NCI-H2196 treated with DMSO at 0.1 percent for 48 hours (cell line): ENCODE data around the gene NEDD1.

ENCODE experiments used
- DNase-seq: peaks from one replicate; lab custom pipeline; 2025; ENCODE audit not compliant: unreplicated experiment; lab: John Stamatoyannopoulos, UW

NEDD1 gene, protein sequence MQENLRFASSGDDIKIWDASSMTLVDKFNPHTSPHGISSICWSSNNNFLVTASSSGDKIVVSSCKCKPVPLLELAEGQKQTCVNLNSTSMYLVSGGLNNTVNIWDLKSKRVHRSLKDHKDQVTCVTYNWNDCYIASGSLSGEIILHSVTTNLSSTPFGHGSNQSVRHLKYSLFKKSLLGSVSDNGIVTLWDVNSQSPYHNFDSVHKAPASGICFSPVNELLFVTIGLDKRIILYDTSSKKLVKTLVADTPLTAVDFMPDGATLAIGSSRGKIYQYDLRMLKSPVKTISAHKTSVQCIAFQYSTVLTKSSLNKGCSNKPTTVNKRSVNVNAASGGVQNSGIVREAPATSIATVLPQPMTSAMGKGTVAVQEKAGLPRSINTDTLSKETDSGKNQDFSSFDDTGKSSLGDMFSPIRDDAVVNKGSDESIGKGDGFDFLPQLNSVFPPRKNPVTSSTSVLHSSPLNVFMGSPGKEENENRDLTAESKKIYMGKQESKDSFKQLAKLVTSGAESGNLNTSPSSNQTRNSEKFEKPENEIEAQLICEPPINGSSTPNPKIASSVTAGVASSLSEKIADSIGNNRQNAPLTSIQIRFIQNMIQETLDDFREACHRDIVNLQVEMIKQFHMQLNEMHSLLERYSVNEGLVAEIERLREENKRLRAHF

DNA sequence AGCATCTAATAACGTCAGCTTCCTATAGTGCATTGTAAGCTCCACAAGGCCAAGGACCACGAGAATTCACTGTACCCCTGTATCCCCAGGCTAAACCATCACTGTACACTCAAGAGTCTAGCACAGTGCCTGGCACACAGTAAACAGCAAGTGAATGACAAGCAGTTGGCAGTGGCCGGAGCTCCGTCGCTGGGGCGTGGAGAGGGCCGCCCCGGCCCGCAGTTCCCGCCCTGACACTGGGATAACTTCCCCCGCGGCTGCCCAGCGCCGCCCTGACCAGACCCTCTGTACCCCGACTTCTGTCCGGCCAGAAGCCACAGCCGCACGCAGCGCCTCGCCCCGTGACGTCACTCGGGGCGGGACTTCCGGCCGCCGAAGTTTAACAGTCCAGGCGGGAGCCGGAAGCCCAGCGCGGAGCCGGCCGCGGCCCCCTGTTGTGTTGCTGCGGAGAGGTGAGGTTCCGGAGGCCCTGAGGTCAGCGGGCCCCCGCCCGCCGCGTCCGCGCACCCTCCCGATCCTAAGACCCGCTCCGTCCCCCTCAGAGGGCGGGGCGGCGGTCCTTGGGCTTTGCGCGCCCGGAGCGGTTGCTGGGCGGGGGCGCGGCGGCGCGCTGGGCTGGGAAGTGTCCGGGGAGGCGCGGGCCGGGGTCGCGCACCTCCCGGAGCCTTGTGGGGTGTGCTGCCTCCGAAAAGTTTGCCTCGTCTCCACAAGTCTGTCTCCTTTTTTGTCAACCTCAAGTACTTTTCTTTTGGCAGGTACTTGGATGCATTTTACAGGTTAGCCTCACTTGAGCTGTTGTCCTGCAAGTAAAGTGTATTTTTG is at the start of gene NEDD1:
NEDD1 (plus strand) TSS at position 409 of the 822 bp plus-strand sequence. CDS start 2,503 bp downstream, outside the sequence.
- peak; percentile 59 for DNase-seq

DNA sequence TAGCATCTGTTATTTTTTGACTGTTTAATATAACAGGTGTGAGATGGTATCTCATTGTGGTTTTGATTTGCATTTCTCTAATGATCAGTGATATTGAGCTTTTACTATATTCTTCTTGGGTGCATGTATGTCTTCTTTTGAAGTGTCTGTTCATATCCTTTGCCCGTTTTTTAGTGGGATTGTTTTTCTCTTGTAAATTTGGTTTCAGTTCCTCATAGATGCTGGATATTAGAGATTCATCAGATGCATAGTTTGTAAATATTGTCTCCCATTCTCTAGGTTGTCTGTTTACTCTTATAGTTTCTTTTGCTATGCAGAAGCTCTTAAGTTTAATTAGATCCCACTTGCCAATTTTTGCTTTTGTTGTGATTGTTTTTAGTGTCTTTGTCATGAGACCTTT is 48.9 kb upstream of the NEDD1 start:
- DNase-seq = no peak

DNA sequence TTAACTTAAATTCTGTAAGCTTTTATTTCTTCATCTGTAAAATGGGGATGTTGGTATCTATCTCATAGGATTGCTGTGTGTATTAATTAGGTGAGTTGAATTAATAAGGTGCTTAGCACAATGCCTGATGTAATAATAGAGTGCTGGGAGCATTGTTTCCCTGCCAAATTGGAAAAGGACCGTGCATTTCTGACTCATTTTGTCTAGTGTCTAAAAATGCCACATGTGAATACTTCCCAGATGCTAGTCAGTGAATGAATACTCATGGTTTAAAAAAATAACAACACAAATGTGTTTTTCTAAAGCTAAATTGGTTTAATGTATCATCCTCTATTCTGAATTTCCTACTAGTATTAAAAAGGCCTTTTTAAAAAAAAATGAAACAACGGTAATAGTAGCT is 45.4 kb upstream of the NEDD1 start:
- no peak for DNase-seq

DNA sequence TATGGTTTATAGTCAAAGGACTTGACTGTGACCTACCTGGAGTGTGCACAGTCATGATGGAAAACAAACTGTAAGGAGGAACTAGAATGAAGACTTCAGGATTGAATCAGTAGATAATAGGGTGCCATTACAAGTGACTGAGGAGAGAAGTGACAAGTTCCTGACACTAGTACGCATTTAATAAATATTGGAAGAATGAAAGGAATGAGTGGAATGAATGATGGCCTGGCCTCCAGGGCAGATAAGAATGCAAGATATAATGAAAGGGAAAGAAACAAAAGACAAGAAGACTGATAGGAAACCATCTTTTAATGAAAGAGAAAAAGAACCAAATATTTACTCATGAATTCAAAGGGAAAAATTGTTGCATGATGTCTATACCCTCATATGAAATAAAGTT is 44.7 kb upstream of the NEDD1 start:
- no peak for DNase-seq

DNA sequence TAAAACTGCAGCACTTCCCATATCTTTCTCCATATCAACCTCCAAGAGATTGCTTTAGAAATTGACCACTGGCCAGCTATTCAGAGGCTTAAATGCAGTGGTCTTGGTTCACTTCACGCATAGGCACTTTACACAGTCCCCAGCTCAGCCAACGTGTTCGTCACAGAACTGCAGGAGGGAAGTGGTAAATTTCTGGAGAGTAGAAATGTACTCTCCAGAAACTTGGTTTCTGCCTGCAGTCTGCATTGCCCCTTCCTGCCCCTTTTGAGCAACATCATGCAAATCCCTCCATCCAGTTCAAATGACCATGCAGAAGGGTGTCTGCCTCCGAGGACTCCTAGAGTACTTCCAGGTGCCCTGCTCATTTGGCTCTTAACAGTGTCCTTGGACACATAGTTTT is 42.7 kb upstream of the NEDD1 start:
- no peak for DNase-seq

DNA sequence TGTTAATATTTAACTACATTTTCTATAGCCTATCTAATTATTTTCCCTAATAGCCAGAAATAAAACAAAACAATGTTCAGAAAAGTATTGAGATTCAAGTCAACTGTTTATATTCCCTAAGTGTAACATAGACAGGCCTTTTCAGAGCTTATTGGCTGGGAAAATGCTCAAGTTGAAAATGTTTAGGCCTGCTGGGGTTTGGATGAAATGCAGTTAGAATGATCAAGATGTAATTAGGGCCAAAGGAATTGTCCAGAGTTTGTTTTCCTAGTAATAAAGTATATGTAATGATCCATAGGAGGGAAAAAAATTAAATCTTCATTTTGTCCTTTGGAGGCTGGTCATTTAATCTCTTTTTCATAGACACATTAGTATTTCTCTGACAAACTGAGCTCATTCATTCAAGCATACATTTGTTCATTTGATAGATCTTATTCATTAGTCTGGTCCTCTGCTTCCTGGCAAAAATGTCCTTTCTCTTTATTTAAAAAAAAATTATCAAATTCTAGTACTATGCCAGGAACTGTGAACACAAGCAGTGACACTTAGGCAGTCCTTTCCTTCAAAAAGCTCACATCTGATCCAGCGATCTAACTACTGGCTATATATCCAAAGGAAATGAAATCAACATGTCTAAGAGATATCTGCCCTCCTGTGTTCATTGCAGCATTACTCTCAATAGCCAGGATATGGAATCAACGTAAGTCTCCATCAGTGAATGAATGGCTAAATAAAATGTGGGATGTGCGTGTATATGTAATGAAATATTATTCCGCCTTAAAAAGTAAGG is 40.1 kb upstream of the NEDD1 start:
- DNase-seq = no peak

DNA sequence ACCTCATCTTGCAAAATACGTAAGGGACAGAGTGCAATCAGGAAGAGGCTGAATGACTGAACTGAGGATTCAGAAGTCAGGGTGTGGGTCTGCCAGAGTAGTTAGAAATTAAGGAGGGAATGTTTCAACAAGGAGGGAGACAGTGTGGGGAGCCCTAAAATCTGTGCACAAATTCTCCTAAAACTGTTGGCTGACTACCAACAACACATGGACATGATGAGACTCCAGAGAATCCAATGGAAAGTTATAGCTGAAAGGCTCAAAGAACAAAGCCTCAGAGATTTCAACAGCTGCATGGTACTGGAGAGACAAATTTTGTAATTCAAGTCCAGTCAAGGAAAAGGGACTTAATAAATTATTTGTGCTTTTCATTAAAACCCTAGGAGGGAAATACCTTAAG is 36.1 kb upstream of the NEDD1 start:
- no peak for DNase-seq

DNA sequence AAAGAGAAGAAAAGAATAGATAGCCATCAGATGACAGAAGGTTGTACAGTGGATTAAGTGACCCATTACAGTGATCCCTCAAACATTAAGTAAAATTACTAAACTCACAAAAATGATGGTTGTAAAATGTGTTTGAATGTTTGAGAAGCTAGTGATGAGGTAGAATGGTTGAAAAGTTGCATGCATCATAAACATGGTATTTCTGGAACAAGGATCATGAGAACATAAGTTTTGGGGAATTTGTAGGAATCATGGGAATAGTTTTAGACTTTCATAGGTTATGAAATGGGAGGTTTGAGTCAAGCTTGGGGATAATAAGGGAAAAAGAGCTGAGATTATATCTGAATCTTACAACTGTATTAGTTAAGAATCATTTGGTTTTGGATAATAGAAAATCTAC is 34.1 kb upstream of the NEDD1 start:
- DNase-seq = no peak

DNA sequence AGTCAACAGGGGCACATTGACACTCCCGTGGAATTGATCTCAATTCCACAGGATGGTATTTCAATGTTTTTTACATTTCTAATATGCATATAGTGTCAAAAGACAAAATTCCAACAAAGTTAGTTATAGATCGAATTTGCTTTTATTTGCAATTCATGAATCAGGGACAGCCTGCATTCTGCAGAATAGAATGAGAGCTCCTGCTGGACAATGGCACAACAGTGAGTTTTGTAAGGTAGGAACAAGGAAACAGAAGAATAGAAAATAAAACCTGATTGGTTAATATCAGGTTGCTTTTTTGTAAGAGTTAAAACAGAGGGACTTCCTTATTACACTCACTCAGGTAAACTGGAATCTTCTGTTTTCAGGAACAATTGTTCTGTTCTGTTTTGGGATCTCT is 32.8 kb upstream of the NEDD1 start:
- DNase-seq = no peak

DNA sequence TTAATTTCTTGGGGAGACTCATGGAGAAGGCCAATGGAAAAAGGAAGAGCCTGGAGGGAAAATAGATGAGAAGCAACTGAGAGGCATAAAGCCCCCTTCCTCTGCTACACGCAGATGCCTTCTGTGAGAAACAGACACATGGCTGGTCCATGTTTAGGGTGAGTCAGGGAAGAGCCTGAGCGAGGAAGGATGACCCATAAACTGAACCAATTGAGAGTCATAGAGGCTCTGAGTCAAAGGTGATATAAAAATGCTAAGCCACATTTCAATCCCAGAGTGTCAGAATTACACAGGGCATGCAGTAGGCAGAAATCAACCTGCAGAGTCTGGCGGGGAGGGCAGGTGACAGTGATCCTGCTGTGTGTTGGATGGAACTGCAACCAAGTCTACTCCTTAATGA is 30.1 kb upstream of the NEDD1 start:
- no peak for DNase-seq

DNA sequence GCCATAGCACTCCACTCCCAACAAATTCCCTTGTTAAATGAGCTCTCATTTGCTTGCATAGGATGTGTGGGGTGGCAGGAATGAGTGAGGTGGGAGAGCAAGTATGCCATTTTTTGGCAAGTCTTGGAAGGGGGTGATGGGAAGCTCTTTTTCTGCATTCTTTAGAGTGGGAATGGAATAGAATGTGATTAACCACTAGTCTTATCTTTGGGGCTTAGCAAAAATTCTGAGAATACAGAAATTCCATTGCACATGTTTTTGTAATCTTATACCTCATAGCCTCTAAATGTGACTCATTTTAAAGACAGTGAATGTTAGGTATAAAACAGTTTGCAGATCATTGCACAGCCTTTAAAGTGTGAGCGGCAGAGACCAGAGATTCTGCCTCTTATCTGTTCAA is 28.4 kb upstream of the NEDD1 start:
- DNase-seq = no peak

DNA sequence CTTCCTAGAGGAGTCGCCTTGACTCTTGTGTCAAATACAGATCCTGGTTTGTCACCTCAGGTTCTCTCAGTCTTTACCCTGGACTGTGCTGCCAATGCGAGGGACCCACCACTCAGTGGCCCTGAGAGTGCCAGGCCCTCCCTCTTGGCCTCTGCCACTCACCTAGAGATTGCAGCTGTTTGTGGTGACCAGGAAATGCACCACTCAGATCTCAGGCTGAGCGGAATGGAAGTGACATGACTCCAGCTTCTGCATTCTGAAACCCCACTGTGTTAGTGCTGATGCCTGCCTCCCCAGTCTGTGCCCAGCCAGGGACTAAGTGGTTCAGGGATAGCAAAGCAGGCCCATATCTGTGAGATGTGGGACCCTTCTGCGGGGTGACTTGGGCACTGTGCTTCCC is 27.8 kb upstream of the NEDD1 start:
- DNase-seq = no peak

DNA sequence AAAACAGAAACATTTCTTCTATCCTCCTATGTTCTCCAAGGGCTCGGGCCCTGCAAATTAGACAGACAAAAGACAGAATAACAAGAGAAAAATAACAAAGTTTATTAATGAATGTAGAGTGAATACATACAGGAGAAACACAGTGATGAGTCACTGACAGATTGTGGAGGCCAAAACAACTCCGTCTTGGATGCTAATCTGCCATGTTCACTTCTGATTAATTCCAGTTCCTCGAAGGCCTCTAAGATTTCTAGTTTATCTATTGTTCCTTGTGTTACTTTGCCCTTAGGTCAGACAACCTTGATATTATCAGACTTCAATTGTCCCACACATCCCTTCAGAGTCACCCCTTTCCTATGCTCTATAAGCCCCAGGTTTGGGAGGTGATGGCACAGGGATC is 26.8 kb upstream of the NEDD1 start:
- no peak for DNase-seq

DNA sequence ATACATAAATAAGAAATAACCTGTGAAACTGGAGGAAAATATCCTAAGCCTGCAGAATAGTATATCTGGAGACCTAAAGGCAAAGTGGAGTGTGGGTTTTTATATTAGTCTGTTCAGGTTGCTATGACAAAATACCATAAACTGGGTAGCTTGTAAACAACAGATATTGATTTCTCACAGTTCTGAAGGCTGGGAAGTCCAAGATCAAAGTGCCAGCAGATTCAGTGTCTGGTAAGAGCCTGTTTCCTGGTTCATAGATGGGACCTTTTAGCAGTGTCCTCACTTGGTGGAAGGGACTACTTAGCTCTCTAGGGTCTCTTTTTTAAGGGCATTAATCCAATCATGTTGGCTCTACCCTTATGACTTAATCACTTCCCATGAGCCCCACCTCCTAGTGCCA is 25.4 kb upstream of the NEDD1 start:
- no peak for DNase-seq

DNA sequence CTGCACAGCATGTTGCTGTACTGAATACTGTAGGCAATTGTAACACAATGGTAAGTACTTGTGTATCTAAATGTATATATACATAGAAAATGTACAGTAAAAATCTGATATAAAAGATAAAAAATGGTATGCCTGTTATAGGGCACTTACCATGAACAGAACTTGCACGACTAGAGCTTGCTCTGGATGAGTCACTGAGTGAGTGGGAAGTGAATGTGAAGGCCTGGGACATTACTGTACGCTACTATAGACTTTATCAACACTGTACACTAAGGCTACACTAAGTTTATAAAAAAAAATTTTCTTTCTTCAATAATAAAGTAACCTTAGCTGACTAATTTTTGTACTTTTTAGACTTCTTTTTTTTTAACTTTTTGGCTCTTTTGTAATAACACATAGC is 24.2 kb upstream of the NEDD1 start:
- no peak for DNase-seq

DNA sequence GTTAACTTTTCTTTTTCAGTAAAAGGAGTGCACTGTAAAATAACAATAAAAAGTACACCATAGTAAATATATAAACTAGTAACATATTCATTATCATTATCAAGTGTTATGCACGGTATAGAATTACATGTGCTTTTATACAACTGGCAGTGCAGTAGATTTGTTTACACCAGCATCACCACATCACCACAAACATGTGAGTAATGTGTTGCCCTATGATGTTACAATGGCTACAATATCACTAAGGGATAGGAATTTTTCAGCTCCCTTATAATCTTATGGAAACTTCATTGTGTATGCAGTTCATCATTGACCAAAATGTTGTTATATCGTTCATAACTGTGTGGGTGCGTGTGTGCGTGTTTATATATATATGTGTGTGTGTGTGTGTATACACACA is 23.5 kb upstream of the NEDD1 start:
- no peak for DNase-seq

DNA sequence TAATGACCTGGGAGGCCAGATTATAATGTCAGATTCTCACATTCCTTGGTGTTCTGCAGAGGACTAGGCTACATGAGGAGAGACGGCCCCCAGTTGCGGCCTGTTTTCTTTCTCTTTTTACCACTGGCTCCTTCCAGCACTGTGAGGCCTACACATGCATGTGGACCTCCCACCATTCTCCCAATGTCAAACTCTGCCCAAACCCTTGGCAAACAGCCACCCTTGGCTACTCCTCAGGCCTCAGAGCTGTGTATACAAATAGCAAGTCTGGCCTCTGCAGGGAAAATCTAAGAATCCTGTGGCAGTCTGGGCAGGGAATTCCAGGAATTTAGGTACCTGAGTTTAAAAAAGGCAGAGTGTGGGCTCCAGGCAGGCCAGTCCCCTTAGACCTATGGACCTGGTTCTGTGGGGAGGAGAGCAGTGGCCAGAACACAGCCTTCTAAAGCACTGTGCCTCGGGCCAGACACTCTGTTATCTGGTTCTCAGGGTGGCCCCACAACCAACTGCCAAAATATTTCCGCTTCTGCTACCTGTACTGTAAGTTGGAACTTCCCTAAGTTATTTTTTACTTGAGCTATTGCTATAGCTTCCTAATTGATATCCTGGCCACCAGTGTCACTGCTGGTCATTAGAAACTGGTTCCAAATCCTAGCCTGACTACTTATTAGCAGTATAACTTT is 19.9 kb upstream of the NEDD1 start:
- DNase-seq = no peak

DNA sequence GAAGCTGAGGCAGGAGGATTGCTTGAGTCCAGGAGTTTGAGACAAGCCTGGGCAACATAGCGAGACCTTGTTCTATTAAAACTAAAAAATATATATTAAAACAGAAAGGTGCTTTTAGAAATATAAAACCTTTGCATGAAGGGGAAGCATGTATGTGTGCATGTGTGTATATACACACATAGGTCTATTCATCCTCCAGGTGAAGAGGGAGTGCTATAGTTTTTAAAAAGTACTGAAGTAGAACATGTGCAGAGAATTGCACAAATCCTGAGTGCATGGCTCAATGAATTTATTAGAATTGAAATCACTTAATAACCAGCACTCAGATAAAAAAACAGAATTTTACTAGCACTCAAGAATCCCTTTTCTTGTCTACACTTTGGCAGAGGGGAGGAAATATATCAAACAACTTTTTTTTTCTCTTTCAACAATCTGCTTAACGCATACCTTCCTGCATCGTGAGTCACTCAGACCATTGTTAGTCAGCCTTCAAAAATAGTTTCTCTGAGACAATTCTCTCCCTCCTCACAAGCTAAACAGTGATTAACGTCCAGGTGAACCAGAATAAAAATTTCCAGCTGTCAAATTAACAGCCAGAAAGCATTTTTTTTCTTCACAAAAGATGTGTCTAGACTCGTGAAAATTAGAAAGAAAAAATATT is 17.7 kb upstream of the NEDD1 start:
- no peak for DNase-seq

DNA sequence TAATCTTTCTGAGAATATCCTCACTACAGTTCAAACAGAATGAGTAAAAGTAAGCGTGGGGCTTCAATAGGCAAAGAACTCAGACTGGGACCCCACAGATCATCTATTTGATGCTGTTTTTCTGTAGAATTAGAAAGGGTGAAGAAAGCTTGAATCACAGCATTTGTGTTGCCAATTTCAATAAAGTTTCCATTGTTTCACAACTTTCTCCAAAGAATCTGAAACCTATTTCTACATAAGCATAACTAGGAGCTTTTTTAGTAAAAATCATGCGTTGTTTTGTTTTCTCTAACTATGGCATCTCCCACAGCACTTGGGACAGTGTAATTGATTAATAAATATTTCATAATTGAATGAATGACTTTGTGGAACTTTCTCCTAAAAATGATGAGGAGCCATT is 16.7 kb upstream of the NEDD1 start:
- no peak for DNase-seq

DNA sequence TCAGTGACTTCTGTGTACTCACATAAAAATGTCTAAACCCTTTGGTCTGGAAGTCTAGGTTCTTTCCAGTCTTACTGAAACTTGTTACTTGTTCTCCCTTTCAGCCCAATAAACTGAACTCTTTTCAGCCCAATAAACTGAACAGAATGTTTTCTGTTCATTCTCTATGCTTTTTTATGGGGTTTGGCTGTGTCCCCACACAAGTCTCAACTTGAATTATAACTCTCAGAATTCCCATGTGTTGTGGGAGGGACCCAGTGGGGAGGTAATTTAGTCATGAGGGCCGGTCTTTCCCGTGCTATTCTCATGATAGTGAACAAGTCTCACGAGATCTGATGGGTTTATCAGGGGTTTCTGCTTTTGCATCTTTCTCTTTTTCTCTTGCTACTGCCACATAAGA is 15.0 kb upstream of the NEDD1 start:
- no peak for DNase-seq
